GM21381 (cell line): ENCODE results near the gene TRUB2.

ENCODE experiments used
- ATAC-seq: cut with Tn5 transposase; IDR thresholded peaks from one replicate; pipeline ENCODE4 v1.9.1; 2021; ENCODE audit warnings: mild to moderate bottlenecking, moderate library complexity; ENCODE audit not compliant: unreplicated experiment

TRUB2 gene

DNA sequence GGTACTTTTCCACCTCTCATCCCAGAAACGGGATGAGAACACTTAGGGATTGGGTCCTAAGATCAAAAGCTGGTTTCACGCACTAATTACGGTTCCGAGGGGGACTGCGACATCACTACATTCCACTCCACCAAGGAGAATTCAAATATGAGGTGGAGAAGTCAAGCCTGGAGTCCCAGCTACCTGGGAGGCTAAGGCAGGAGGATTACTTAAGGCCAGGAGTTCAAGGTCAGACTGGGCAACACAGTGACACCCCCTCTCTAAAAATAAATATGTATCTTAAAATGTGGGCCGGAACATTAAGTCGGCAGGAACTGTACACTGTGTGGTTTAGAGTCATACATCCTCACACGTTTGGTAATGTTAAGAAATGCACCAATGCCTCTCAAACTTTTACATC is 48.0 kb downstream of the TRUB2 start:
- no peak for ATAC-seq

DNA sequence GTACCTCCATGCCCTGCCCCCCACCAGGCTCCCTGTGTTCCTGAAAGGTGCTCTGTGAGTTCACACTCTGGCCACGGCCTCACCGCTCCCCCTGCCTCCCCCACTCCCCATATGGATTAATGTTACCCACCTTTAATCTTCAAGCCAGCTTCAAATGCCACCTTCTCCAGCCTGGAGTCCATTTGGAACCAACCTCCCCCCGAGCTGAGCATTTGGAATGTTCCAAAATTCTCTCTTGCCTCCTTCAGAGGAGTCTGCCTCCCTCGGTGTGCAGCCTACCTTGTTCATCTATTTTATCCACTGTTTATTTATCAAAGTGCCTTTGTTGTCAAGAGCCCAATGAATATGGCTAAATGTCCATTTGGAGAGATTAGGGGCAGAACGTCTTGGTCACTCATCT is 50.7 kb downstream of the TRUB2 start:
- no peak for ATAC-seq

DNA sequence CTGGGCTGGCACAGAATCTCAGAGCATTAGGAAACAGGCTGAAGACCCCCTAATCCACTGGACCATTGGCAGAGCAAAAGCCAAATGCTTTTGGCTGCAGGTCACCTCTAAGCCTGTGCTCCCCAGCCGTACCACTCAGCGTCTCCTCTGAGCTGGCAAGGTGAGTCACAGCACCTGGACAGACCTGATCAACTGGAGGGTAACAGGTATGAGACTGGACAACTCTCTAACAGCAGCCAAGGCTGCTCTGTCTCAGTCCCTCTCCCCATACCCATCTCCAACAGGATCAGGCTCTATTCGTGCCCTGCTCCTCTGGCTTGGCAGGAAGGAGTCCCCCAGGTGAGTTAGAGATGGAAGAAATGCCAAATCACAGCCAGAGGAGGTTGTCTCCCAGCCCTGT is 51.1 kb downstream of the TRUB2 start:
- ATAC-seq: no peak

DNA sequence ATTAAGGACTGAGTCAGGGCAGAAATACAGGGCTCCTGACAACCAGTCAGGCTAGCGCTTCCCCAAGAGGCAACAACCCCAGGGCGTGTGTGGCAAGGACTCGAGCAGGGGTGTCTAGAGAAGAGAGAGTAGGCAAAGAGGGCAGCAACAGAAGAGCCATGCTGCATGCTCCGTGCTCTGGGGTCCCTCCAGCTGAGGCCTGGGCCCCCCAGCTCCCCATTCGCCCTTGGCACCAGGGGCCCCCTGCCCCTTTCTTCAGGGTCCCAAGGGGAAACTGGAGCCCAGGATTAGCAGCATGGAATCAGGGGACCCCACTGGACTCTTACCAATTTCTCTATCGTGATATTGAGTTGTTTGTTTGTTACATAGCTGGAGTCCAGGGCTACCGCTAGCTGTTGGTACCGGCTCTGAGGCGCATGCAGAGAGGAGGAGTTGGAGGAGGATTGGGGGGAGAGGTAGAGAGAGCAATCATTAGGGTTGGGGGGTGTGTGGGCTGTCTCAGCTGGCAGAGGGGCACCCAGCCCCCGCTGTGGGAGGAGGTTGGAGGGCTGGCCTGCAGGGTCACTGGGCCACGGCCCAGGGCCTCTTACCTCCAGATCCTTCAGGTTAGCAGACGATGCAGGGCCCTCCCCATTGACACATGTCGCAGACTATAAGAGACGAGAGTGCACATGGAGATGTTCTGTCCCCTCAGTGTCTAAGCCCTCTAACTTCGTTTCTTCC is 55.2 kb downstream of the TRUB2 start:
- no peak for ATAC-seq

DNA sequence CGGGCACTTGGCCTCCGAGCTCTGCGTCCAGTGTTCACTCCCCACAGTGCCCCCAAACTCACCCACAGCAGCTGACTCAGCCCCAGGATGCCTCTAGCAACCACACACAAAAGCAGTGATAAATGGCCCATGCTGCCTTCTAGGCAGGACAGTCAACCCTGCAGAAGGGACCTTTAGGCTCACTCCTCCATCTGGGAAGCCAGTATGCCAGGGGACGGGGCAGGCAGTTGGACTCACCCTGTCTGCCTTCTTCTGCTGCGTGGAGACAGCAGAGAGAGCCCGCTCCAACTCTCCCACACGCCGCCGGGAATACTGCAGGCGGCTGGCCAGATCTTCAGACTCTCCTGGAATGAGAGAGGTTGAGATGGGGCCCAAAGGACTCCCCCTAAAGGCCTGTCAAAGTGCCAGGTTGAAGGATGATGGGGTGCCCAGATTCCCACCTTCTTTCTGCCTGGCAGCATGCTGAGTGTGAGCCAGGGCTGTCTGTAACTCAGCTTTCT is 56.8 kb downstream of the TRUB2 start:
- ATAC-seq: no peak

DNA sequence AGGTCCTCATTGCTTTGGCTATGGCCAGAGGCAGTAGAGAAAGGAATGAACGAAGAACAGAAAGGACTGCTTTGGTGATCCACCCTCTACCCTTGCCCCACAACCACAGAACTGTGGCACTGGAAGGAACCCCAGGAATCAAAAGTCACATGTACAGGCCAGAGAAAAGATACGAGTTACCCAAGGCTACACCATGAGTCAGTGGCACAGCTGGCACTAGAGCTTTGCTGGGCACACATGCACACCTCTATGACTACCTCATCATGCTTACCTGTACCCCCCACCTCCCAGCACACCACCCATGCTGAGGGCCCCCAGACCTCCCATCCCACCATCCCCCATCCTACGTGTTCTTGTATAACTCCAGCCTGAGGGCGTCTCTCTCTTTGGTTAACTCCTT is 59.6 kb downstream of the TRUB2 start:
- no peak for ATAC-seq

DNA sequence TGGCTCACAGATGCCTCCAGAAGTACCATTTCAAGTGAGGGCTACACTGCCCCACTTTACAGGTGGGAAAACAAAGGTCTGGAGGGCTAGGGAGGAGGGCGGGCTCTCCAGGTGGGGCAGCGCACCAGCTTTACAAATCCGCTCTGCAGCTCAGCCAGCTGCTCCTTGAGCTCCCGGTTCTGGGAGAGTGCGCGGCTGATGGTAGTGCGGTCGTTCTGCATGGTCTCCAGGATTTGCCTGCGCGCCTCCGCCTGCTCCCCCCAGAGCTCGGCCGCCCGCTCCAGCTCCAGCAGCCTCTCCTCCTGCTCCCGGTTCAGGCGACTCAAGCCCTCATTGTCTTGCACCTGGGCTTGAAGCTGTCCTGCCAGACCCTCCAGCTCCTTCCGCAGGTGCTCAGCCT is 61.9 kb downstream of the TRUB2 start:
- ATAC-seq: no peak

DNA sequence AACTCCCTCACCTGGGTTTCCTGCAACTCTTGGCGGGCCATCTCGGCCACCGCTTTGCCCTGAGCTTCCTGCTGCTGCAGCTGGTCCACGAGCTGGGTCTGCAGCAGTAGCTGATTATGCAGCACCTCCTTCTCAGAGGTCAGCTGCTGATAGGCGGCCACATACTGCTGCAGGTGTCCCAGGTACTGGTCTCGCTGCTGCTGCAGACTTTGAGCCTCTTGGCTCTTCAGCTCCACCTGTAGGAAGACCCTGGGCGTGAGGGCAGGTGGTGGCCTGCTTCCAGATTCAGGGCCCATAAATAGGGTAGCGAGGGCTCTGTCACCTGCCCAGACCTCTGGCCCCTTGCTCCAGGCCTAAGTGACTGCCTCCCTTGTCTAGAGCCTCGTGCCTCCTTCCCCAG is 63.1 kb downstream of the TRUB2 start:
- no peak for ATAC-seq

DNA sequence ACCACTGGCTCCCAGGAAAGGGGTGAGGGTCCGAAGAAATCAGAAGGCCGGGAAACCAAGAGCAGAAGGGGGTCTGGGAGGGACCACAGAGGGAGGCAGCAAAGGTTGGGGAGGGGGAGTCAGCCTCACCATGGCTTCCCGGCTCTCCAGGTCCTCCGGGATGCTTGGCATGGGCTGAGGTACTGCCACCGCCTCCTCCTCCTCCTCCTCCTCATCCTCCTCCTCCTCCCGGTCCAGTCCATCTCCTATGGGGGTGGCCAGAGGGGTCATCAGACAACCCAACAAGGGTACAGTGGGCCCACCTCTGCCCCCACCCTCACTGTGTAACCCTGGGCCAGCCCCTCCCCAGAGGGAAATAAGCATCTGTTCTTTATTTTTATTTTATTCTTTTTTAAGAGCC is 63.9 kb downstream of the TRUB2 start:
- no peak for ATAC-seq

DNA sequence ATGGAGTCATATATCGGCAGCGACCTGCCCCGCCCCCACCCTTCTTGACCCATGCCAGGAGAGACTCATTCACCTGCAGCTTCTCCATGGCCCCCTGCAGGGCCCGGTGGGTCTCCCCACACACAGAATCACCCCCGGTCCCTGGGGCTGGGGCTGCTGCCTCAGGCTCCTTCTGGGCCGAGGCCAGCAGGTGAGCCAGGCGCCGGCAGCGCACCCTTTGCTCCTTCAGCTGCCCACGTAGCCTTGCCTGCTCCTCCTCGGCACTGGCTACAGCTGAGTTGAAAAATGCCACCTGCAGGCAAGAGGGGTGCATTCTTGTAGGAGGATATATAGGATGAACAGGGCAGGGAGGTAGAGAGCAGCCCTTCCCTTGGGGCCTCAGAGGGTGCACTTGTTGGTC is 64.3 kb downstream of the TRUB2 start:
- no peak for ATAC-seq

DNA sequence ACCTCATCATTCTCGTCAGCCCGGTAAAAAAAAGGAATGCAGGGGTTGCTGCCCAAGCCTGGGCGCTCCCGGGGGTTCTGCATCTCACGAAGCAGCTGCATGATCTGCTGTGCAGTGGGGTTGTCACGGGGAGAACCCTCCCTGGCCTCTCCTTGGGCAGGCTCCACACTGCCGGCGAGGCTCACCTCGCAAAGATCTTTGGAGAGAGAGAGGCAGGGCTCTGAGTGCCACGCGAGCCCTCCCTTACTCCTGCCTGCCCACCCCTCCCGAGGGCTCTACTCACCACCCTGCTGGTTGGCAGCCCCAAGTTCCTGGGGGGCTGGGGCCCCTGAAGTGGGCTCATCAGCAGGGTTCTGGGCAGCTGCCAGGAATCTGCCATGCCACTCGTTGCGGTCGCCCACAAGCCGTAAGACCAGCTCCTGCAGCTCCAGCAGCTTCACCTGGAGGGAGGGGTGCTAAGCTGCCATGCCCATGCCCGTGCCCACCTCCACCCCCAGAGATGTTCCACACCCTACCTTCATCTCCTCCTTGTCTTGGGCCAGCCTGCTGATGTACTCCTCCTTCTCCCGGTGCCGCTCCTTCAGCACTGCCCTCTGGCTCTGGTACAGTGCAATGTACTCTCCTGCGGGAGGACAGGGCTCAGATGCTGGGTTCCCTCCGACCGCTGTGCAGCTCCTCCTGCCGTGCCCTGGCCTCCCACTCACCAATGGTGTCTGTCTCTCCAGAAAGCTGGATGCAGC is 65.0 kb downstream of the TRUB2 start:
- ATAC-seq: no peak
